ENCODE measurements around the gene ADM2. TPM values are rescaled to one million over a fixed set of nuclear protein-coding genes. Genes with fewer than 3 reads are reported as not detected.
A peak's percentile ranks its signal among the peaks of the same experiment; 100 is the strongest.

The ADM2 gene
- total RNA-seq, 4 donors from 2014 or later = 0.12 TPM; not detected in 3

- no peak for ATAC-seq (ENCODE audit: low FRiP score)
- TF ChIP-seq, protein P1, sequence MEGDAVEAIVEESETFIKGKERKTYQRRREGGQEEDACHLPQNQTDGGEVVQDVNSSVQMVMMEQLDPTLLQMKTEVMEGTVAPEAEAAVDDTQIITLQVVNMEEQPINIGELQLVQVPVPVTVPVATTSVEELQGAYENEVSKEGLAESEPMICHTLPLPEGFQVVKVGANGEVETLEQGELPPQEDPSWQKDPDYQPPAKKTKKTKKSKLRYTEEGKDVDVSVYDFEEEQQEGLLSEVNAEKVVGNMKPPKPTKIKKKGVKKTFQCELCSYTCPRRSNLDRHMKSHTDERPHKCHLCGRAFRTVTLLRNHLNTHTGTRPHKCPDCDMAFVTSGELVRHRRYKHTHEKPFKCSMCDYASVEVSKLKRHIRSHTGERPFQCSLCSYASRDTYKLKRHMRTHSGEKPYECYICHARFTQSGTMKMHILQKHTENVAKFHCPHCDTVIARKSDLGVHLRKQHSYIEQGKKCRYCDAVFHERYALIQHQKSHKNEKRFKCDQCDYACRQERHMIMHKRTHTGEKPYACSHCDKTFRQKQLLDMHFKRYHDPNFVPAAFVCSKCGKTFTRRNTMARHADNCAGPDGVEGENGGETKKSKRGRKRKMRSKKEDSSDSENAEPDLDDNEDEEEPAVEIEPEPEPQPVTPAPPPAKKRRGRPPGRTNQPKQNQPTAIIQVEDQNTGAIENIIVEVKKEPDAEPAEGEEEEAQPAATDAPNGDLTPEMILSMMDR (IDR thresholded peaks at IDR 0.05) = no peak
Observed at GRCh38 chr22:50497093-50497492, 15.8 kb downstream of the ADM2 start.

DNA sequence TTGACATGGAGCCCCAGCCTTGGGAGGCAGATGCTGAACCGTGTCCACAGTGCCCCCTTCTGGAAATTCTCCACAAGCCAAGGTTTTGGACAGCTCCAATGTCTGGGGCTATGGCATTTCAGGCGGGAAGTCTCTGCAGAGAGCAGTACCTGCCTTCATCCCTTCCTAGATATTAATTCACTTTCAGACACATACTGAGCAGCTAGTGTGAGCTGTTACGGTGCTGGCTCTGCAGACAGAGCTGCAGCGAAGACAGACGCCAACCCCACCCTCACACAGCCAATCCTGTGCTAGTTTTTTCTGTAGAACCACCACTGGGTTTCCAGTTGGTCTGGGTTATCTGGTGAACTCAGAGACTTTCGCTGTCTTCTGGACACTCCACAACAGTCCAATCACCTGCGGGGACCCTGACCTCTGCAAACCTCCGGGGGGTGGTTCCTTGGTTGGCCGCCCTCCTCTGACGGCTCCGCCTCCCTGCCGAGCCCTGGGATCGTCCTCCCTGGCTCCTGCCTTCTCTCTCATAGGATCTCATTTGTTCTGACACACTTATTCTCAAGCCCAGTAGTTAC is 17.1 kb downstream of the ADM2 start:
- peak; percentile 74 for ATAC-seq (ENCODE audit: low FRiP score)
- TF ChIP-seq, protein P1 (IDR thresholded peaks at IDR 0.05) = no peak

More at GRCh38 chr22:50497093-50497492, 15.8 kb downstream of the ADM2 start:
- DNase-seq (ENCODE audit: low spot score) = no peak

DNA sequence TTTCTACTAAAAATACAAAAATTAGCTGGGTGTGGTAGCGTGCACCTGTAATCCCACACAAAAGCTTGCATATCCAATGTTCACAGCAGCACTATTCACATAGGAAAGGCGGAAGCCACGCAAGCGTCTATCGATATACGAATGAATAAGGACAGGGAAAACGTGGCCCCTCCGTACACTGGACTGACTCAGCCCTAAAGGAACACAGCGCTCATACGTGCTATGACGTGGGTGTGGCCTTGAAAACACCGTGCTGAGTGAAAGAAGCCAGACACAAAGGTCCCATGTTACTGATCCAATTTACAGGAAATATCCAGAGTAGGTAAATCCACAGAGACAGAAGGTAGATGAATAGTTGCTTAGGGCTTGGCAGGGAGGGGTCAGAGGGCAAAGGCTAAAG is 19.1 kb downstream of the ADM2 start:
- DNase-seq (ENCODE audit: low spot score) (no peak), ATAC-seq (ENCODE audit: low FRiP score) (no peak)
- TF ChIP-seq, protein P1 (IDR thresholded peaks at IDR 0.05) = no peak

More for the DNA sequence above, 17.1 kb downstream of the ADM2 start:
- no peak for DNase-seq (ENCODE audit: low spot score)

DNA sequence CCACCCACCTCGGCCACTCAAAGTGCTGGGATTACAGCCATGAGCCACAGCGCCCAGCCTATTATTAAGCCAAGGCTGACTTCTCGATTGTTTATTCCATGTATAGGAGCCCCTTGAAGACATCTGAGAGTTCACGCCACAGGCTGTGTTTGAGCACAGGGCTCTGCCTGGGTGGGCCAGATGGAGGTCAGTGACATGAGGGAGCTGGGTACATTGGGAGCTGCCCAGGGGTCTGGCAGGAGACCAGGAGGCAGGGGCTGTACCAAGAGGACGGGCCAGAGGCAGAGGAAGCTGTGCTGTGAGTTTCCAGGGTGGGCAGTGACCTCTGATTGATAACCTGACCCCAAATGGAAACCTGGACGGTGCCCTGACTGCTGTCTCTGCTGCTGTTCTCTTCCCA is 20.8 kb downstream of the ADM2 start:
- DNase-seq (ENCODE audit: low spot score) = no peak
- TF ChIP-seq, protein P1 (IDR thresholded peaks at IDR 0.05) = no peak
- no peak for ATAC-seq (ENCODE audit: low FRiP score)

DNA sequence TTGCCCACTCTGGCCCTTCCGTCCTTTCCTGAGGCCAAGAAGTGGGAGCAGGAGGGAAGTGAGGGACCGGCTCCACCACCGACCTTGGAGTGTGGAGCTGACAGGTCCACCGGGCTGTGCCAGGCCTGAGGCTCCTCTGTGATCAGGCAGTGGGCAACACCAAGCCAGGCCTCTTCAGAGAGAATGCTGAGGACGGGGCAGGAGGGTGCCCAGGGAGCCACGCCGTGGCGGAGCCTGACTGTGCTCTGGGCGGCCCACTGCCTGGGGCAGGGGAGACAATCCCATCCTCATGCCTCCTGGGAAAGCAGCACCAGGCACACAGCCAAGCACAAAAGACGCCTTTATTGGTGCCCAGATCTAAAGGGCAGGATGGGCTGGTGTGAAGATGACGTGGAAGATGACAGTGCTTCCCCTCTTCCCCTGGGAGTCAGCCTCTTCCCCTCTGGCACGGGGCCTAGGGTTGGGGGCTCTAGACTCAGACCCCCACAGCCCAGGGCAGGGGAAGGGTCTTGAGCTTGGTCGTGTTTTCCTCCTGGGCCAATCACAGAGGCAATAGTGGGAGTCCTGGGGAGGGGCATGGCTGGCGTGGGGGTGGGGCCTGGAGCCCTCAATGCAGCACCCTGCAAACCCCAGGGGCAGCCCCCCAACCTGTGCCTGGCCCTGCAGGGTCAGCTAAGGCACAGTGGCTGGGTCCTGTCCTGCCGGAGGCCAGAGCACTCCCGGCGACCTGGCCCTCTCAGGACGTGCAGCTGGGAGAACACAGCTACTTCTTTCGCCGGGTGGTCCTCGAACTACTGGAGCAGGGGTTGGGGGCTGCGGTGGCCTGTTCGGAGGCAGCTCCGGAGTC is 21.5 kb downstream of the ADM2 start:
- TF ChIP-seq, protein P1 (IDR thresholded peaks at IDR 0.05) = no peak
- ATAC-seq (ENCODE audit: low FRiP score) (no peak), DNase-seq (ENCODE audit: low spot score) (no peak)

GRCh38 chr22:50503475-50504145 is 22.3 kb downstream of the ADM2 start:
- ATAC-seq (ENCODE audit: low FRiP score) (no peak), DNase-seq (ENCODE audit: low spot score) (no peak)
- TF ChIP-seq, protein P1 (IDR thresholded peaks at IDR 0.05) = no peak
